ENCODE results near the gene PHB1.

DNA sequence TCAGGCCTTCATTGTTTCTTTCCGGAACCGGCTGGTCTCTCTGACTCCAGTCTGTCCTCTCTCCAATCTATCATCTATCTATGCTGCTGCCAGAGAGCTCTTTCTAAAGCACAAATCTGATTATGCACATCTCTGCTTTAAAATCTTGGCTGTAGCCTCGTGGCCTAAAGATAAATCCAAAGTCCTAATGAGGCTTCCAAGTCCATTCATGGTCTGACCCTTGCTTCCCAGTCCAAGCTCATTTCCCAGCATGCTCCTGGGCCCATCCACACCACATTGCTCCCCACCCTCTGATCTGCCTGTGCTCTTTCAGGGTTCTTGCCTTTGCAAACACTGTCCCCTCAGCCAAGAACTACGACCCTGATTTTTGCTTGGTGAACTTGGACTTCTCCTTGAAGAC lies 21.5 kb upstream of the PHB1 start:
- TF ChIP-seq, protein P1, sequence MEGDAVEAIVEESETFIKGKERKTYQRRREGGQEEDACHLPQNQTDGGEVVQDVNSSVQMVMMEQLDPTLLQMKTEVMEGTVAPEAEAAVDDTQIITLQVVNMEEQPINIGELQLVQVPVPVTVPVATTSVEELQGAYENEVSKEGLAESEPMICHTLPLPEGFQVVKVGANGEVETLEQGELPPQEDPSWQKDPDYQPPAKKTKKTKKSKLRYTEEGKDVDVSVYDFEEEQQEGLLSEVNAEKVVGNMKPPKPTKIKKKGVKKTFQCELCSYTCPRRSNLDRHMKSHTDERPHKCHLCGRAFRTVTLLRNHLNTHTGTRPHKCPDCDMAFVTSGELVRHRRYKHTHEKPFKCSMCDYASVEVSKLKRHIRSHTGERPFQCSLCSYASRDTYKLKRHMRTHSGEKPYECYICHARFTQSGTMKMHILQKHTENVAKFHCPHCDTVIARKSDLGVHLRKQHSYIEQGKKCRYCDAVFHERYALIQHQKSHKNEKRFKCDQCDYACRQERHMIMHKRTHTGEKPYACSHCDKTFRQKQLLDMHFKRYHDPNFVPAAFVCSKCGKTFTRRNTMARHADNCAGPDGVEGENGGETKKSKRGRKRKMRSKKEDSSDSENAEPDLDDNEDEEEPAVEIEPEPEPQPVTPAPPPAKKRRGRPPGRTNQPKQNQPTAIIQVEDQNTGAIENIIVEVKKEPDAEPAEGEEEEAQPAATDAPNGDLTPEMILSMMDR (conservative IDR thresholded peaks at IDR 0.05; ENCODE audit: low read depth in 2 of 2): no peak
- no peak for TF ChIP-seq ZNF114 (CRISPR knock-in tag; IDR thresholded peaks at IDR 0.05)
- TF ChIP-seq POLR2AphosphoS5 (IDR thresholded peaks at IDR 0.05; ENCODE audit: low read depth): no peak
- no peak for TF ChIP-seq EZH2 (IDR thresholded peaks at IDR 0.05; ENCODE audit: low read depth, unreplicated experiment)
- TF ChIP-seq CREB1 (CRISPR knock-in tag; IDR thresholded peaks at IDR 0.05; ENCODE audit: low read depth): no peak
- TF ChIP-seq REST (IDR thresholded peaks at IDR 0.05; ENCODE audit: unreplicated experiment): no peak
- TF ChIP-seq, protein P2, sequence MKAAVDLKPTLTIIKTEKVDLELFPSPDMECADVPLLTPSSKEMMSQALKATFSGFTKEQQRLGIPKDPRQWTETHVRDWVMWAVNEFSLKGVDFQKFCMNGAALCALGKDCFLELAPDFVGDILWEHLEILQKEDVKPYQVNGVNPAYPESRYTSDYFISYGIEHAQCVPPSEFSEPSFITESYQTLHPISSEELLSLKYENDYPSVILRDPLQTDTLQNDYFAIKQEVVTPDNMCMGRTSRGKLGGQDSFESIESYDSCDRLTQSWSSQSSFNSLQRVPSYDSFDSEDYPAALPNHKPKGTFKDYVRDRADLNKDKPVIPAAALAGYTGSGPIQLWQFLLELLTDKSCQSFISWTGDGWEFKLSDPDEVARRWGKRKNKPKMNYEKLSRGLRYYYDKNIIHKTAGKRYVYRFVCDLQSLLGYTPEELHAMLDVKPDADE (IDR thresholded peaks at IDR 0.05): no peak
- TF ChIP-seq EZH2phosphoT487 (IDR thresholded peaks at IDR 0.05; ENCODE audit: unreplicated experiment): no peak
- no peak for TF ChIP-seq NANOG (IDR thresholded peaks at IDR 0.05; ENCODE audit: borderline replicate concordance)
- TF ChIP-seq ZNF331 (CRISPR knock-in tag; IDR thresholded peaks at IDR 0.05; ENCODE audit: low read depth): no peak
- TF ChIP-seq JUNB (IDR thresholded peaks at IDR 0.05; ENCODE audit: unreplicated experiment): no peak

Measured in GM23338 (cell line).